ENCODE measurements around the gene SLC45A1. TPM values are rescaled to one million over a fixed set of nuclear protein-coding genes. Genes with fewer than 3 reads are reported as not detected.

Gene SLC45A1
- total RNA-seq, 6 donors from 2014 or later, result 0.91 to 1.4 (median 1.0) TPM; not detected in 2

- ATAC-seq (ENCODE audit: low FRiP score in 2 of 2), result peak in 1 of 2 donors; percentile 29
- peaks cover 36 to 49% (median 43%) of the 10 kb centered on the region in 4 donors for H3K4me1 ChIP-seq
- H3K9me3 ChIP-seq, result no peaks in the 10 kb centered on the region
- H3K27me3 ChIP-seq, result no peaks in the 10 kb centered on the region
- no peak overlapping the region for H3K4me3 ChIP-seq
- TF ChIP-seq EP300 (IDR thresholded peaks at IDR 0.05) (no peak), CTCF (IDR thresholded peaks at IDR 0.05) (no peak)
- DNase-seq, result peak in 1 of 2 donors; percentile 32
- H3K36me3 ChIP-seq, result peaks cover 17 to 55% (median 51%) of the 10 kb centered on the region in 4 donors
- 95 to 99% methylated on average over 17 to 24 of the region's 24 CpGs for WGBS, 2 donors
- peak overlapping the region in 3 of 4 donors; percentile 18 to 79 (median 73) for H3K27ac ChIP-seq
Measured at GRCh38 chr1:8365661-8366362, 47.9 kb downstream of the SLC45A1 start.

GRCh38 chr1:8367571-8368194 is 49.8 kb downstream of the SLC45A1 start:
- Histone ChIP-seq H3K27ac (peak overlapping the region in 1 of 4 donors; percentile 32), H3K4me3 (no peak overlapping the region), H3K9me3 (no peaks in the 10 kb centered on the region), H3K27me3 (no peaks in the 10 kb centered on the region), H3K36me3 (peaks cover 1 to 41% (median 34%) of the 10 kb centered on the region in 4 donors), H3K4me1 (peaks cover 48 to 68% (median 62%) of the 10 kb centered on the region in 4 donors)
- TF ChIP-seq EP300 (IDR thresholded peaks at IDR 0.05) (no peak), POLR2A (IDR thresholded peaks at IDR 0.05) (no peak), POLR2AphosphoS5 (IDR thresholded peaks at IDR 0.05) (no peak), CTCF (IDR thresholded peaks at IDR 0.05) (no peak)
- WGBS, 2 donors, result 77 to 83% methylated on average over 8 of the region's 8 CpGs
- DNase-seq, result no peak
- ATAC-seq (ENCODE audit: low FRiP score in 2 of 2), result no peak

GRCh38 chr1:8368956-8369639 is 51.2 kb downstream of the SLC45A1 start:
- Histone ChIP-seq H3K27ac (peak overlapping the region in 3 of 4 donors; percentile 6 to 44 (median 31)), H3K36me3 (peaks cover 0 to 29% (median 23%) of the 10 kb centered on the region in 4 donors), H3K9me3 (no peaks in the 10 kb centered on the region), H3K4me1 (peaks cover 52 to 72% (median 62%) of the 10 kb centered on the region in 4 donors), H3K27me3 (no peaks in the 10 kb centered on the region), H3K4me3 (no peak overlapping the region)
- TF ChIP-seq POLR2AphosphoS5 (IDR thresholded peaks at IDR 0.05) (no peak), POLR2A (IDR thresholded peaks at IDR 0.05) (no peak), CTCF (IDR thresholded peaks at IDR 0.05) (no peak), EP300 (IDR thresholded peaks at IDR 0.05) (no peak)
- WGBS, 2 donors, result 65 to 67% methylated on average over 5 of the region's 5 CpGs
- no peak for DNase-seq
- no peak for ATAC-seq (ENCODE audit: low FRiP score in 2 of 2)

DNA sequence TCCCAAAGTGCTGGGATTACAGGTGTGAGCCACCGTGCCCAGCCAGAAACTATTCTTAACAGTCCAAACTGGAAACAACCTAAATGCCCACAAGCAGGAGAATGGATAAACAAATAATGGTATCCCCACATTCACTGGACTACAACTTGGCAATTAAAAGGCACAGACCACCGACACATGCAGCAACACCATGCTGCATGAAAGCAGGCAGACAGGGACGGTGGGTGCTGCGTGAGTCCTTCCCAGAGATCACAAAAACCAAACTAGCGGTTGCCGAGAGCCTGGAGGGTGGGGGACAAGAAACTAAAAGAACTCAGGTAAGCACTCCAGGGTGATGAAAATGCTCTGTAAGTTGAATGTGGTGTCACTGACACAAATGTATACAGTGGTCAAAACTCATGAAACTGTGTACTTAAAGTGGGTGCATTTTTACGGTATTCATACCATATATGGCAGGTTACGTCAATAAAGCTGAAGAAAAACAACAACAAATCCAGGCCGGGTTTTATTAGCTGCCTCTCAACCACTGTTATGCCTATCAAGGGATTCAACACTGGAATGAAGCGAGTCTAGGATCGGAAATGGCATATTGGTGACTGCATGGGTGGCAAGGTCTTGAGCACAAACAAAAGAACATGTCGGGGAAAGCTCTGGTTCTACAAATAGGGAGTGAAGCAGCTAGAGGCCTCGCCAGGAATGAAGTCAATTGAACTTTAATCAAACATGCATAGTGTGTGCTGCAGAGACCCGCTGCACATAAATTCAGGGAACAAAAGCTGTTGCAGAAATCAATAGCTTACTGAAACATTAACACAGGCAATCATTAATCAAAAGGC is 52.4 kb downstream of the SLC45A1 start:
- Histone ChIP-seq H3K36me3 (peaks cover 0 to 18% (median 13%) of the 10 kb centered on the region in 4 donors), H3K27me3 (no peaks in the 10 kb centered on the region), H3K4me3 (no peak overlapping the region), H3K4me1 (peaks cover 52 to 72% (median 59%) of the 10 kb centered on the region in 4 donors), H3K27ac (peak overlapping the region in 2 of 4 donors; percentile 27 to 81), H3K9me3 (no peaks in the 10 kb centered on the region)
- TF ChIP-seq CTCF (IDR thresholded peaks at IDR 0.05) (no peak), POLR2AphosphoS5 (IDR thresholded peaks at IDR 0.05) (no peak), EP300 (IDR thresholded peaks at IDR 0.05) (no peak), POLR2A (IDR thresholded peaks at IDR 0.05) (no peak)
- ATAC-seq (ENCODE audit: low FRiP score in 2 of 2) (no peak), DNase-seq (no peak)
- 70 to 77% methylated on average over 14 of the region's 14 CpGs for WGBS, 2 donors

Measured in upper lobe of left lung (tissue), 6 donors.